Stimulated activated CD8-positive, alpha-beta memory T cell treated with anti-CD3 and anti-CD28 coated beads, Interleukin-7, amount 100 ng/mL, for 1 hour (primary cell): ENCODE results near the gene DLGAP1.

ENCODE experiments used
- DNase-seq, 2 donors: peaks; one replicate each; pipeline ENCODE4 v3.0.0-alpha.2; 2020; ENCODE audit warnings: low read depth in 2 of 2

The DLGAP1 gene

GRCh38 chr18:3867864-3868311 lies 587.2 kb downstream of the DLGAP1 start:
- DNase-seq: no peak

GRCh38 chr18:3867236-3867635 lies 587.9 kb downstream of the DLGAP1 start:
- DNase-seq: no peak

- no peak for DNase-seq
Measured at GRCh38 chr18:3864669-3865298, 590.3 kb downstream of the DLGAP1 start.

GRCh38 chr18:3863593-3863992 lies 591.5 kb downstream of the DLGAP1 start:
- DNase-seq: no peak

- DNase-seq: no peak
Measured at GRCh38 chr18:3863006-3863405, 592.1 kb downstream of the DLGAP1 start.

GRCh38 chr18:3861495-3861894 lies 593.6 kb downstream of the DLGAP1 start:
- DNase-seq: no peak

GRCh38 chr18:3857544-3857943 lies 597.6 kb downstream of the DLGAP1 start:
- DNase-seq: no peak

GRCh38 chr18:3855966-3856365 lies 599.1 kb downstream of the DLGAP1 start:
- DNase-seq: no peak

GRCh38 chr18:3852321-3852720 lies 602.8 kb downstream of the DLGAP1 start:
- DNase-seq: no peak

- DNase-seq: no peak
Measured at GRCh38 chr18:3851159-3851558, 603.9 kb downstream of the DLGAP1 start.

- DNase-seq: no peak
Measured at GRCh38 chr18:3848316-3848715, 606.8 kb downstream of the DLGAP1 start.

GRCh38 chr18:3845161-3845560 lies 609.9 kb downstream of the DLGAP1 start:
- DNase-seq: no peak

- DNase-seq: no peak
Measured at GRCh38 chr18:3842844-3843243, 612.3 kb downstream of the DLGAP1 start.

- DNase-seq: no peak
Measured at GRCh38 chr18:3840766-3841165, 614.3 kb downstream of the DLGAP1 start.

- DNase-seq: no peak
Measured at GRCh38 chr18:3839581-3839981, 615.5 kb downstream of the DLGAP1 start.

GRCh38 chr18:3836483-3837335 lies 618.4 kb downstream of the DLGAP1 start:
- DNase-seq: no peak

- no peak for DNase-seq
Measured at GRCh38 chr18:3832025-3832638, 623.0 kb downstream of the DLGAP1 start.

GRCh38 chr18:3830604-3831003 lies 624.5 kb downstream of the DLGAP1 start:
- no peak for DNase-seq

GRCh38 chr18:3827236-3827845 lies 627.8 kb downstream of the DLGAP1 start:
- no peak for DNase-seq

- DNase-seq: no peak
Measured at GRCh38 chr18:3826021-3826420, 629.1 kb downstream of the DLGAP1 start.

GRCh38 chr18:3824101-3824500 lies 631.0 kb downstream of the DLGAP1 start:
- no peak for DNase-seq

- no peak for DNase-seq
Measured at GRCh38 chr18:3823073-3823472, 632.0 kb downstream of the DLGAP1 start.
